HCT116 (cell line): Measurements from ENCODE around the gene SLC35B2. TPM values are rescaled to one million over a fixed set of nuclear protein-coding genes. Genes with fewer than 3 reads are reported as not detected.

Source experiments
- ATAC-seq: fragments of 200-7000 bp; cut with Tn5 transposase; 2 replicates; pipeline ENCODE4 v1.9.1; 2020; ENCODE audit warnings: mild to moderate bottlenecking, moderate library complexity
- BruUV-seq: library from RNA; stranded (reverse); fragments of 400-500 nt; replicated peaks from 2 replicates; lab custom pipeline; 2021; lab: Mats Ljungman, UMichigan
- CTCF ChIA-PET: fragments of 300-600 bp; sonication (Branson Sonifier 250); formaldehyde crosslinking; loops from one replicate; lab custom pipeline; 2021; ENCODE audit warnings: antibody characterized with exemption; lab: Charles Lee
- POLR2A ChIA-PET: fragments of 300-600, 350-600 bp; sonication (Branson Sonifier 250); formaldehyde crosslinking; loops from one replicate; lab custom pipeline; 2021; ENCODE audit warnings: antibody characterized with exemption; lab: Charles Lee
- RAD21 ChIA-PET, 2 experiments: fragments of 300-600 bp; sonication (Branson Sonifier 250); formaldehyde crosslinking; loops; one replicate each; lab custom pipeline; 2023; ENCODE audit warnings: low total read pairs in 2 of 2; ENCODE audit not compliant: uncharacterized antibody in 2 of 2, unreplicated experiment in 2 of 2, low non-redundant PET in 1 of 2; lab: Charles Lee
- DNase-seq: peaks from one replicate; pipeline ENCODE4 v3.0.0-alpha.2; 2010; ENCODE audit warnings: low read depth, low spot score
- H2AFZ ChIP-seq: fragments of 200-600 bp; shearing (Covaris generic), sonication (generic); 2 replicates; pipeline ENCODE4 v1.6.1; 2017; ENCODE audit warnings: low read depth, mixed run types, mixed read lengths, antibody characterized with exemption, low read length; ENCODE audit not compliant: poor library complexity, severe bottlenecking
- H3K27ac ChIP-seq: 2 replicates; pipeline ENCODE4 v1.5.1; 2012; ENCODE audit warnings: low read depth, low read length
- H3K27me3 ChIP-seq: fragments of 200-600 bp; sonication (generic); 2 replicates; pipeline ENCODE4 v1.6.1; 2016; ENCODE audit warnings: mixed run types, low read length, mixed read lengths; ENCODE audit not compliant: insufficient read depth
- H3K36me3 ChIP-seq, 2 experiments: fragments of 200-500 bp in 1 of 2; fragments of 200-600 bp in 1 of 2; sonication (Bioruptor generic) in 1 of 2; sonication (generic) in 1 of 2; 2 replicates each; pipeline versions ENCODE4 v1.5.1 to v1.6.1; 2014 to 2016; ENCODE audit warnings: low read length in 2 of 2, inconsistent platforms in 1 of 2, mixed read lengths in 1 of 2, mixed run types in 1 of 2; ENCODE audit not compliant: insufficient read depth in 2 of 2, control insufficient read depth in 1 of 2
- H3K4me1 ChIP-seq, 2 experiments: fragments of 200-600 bp in 1 of 2; sonication (generic) in 1 of 2; 2 replicates each; pipeline versions ENCODE4 v1.5.1 to v1.6.1; 2012 to 2017; ENCODE audit warnings: low read length in 2 of 2, inconsistent platforms in 1 of 2, mild to moderate bottlenecking in 1 of 2, mixed read lengths in 1 of 2, mixed run types in 1 of 2, moderate library complexity in 1 of 2; ENCODE audit not compliant: insufficient read depth in 2 of 2, control insufficient read depth in 1 of 2
- H3K4me2 ChIP-seq: fragments of 200-600 bp; sonication (generic); 2 replicates; pipeline ENCODE4 v1.6.1; 2017; ENCODE audit warnings: mixed run types, low read length, mixed read lengths
- H3K4me3 ChIP-seq, 2 experiments: fragments of 200-600 bp in 1 of 2; sonication (generic) in 1 of 2; replicated peaks in 1 of 2; 2 replicates each; pipeline ENCODE4 v1.5.1; 2011 to 2016; ENCODE audit warnings: low read length in 2 of 2, control low read depth in 1 of 2, low read depth in 1 of 2, mild to moderate bottlenecking in 1 of 2, mixed read lengths in 1 of 2, mixed run types in 1 of 2
- H3K79me2 ChIP-seq: fragments of 200-600 bp; sonication (generic); 2 replicates; pipeline ENCODE4 v1.6.1; 2017; ENCODE audit warnings: mild to moderate bottlenecking, mixed run types, low read length, moderate library complexity, mixed read lengths; ENCODE audit not compliant: insufficient read depth
- H3K9ac ChIP-seq: fragments of 200-600 bp; sonication (generic); 2 replicates; pipeline ENCODE4 v1.6.1; 2016; ENCODE audit warnings: low read length, mixed read lengths
- H3K9me2 ChIP-seq: fragments of 200-600 bp; sonication (generic), shearing (Covaris generic); 2 replicates; pipeline ENCODE4 v1.6.1; 2017; ENCODE audit warnings: mixed run types, mild to moderate bottlenecking, moderate library complexity; ENCODE audit not compliant: insufficient read depth
- H3K9me3 ChIP-seq, 2 experiments: fragments of 200-500 bp in 1 of 2; fragments of 200-600 bp in 1 of 2; sonication (Bioruptor generic) in 1 of 2; sonication (generic) in 1 of 2; 2 replicates each; pipeline ENCODE4 v1.6.1; 2014 to 2017; ENCODE audit warnings: low read length in 2 of 2, mixed read lengths in 2 of 2, inconsistent platforms in 1 of 2, low read depth in 1 of 2, mild to moderate bottlenecking in 1 of 2, mixed run types in 1 of 2, moderate library complexity in 1 of 2; ENCODE audit not compliant: control insufficient read depth in 1 of 2, insufficient read depth in 1 of 2
- H4K20me1 ChIP-seq: fragments of 200-600 bp; sonication (generic), shearing (Covaris generic); 2 replicates; pipeline ENCODE4 v1.6.1; 2017; ENCODE audit warnings: mixed run types, mild to moderate bottlenecking, moderate library complexity; ENCODE audit not compliant: insufficient read depth
- EGR1 ChIP-seq: IDR thresholded peaks from 2 replicates; pipeline ENCODE4 v1.6.1; 2012; ENCODE audit warnings: low read depth
- FOSL1 ChIP-seq: IDR thresholded peaks from 2 replicates; pipeline ENCODE4 v1.6.1; 2012; ENCODE audit warnings: low read depth
- JUND ChIP-seq: IDR thresholded peaks from 2 replicates; pipeline ENCODE4 v1.6.1; 2012
- POLR2A ChIP-seq: IDR thresholded peaks from 2 replicates; pipeline ENCODE4 v1.7.0; 2011; ENCODE audit warnings: borderline replicate concordance; ENCODE audit not compliant: insufficient read depth, insufficient read length; ENCODE audit errors: extremely low read depth
- POLR2AphosphoS5 ChIP-seq: IDR thresholded peaks from 2 replicates; pipeline ENCODE4 v1.6.1; 2011; ENCODE audit warnings: mild to moderate bottlenecking, low read depth, low read length, moderate library complexity
- RAD21 ChIP-seq: IDR thresholded peaks from 2 replicates; pipeline ENCODE4 v1.6.1; 2012; ENCODE audit warnings: low read depth, mild to moderate bottlenecking
- SP1 ChIP-seq: IDR thresholded peaks from 2 replicates; pipeline ENCODE4 v1.6.1; 2012; ENCODE audit warnings: low read depth
- intact Hi-C: fragments of 100-400 bp; cut with micrococcal nuclease; formaldehyde crosslinking; loops from 2 replicates; pipeline ENCODE4 v1.10.0; 2022
- total RNA-seq: library from RNA; stranded (reverse); gene quantifications from one replicate; pipeline ENCODE4 v1.2.1, GENCODE V29; 2021; ENCODE audit not compliant: unreplicated experiment
- TF ChIP-seq, protein P1 (sequence below): IDR thresholded peaks from 2 replicates; pipeline ENCODE4 v1.6.1; 2011; ENCODE audit warnings: mild to moderate bottlenecking, low read length, moderate library complexity; ENCODE audit not compliant: insufficient replicate concordance; ENCODE audit errors: extremely low read depth

The SLC35B2 gene
- total RNA-seq, 1 experiment from 2014 or later, result 50.5 TPM

- Histone ChIP-seq H3K36me3 (no peaks in the 10 kb centered on the region), H2AFZ (no peak within 1 kb of the TSS), H3K9ac (no peak within 1 kb of the TSS), H3K4me1 (peaks cover 0 to 8% of the 10 kb centered on the region in 2 experiments; a peak in 2 of 4 replicates), H4K20me1 (no peaks in the 10 kb centered on the region), H3K79me2 (no peaks in the 10 kb centered on the region), H3K9me2 (no peaks in the 10 kb centered on the region), H3K9me3 (no peaks in the 10 kb centered on the region), H3K27ac (no peak within 1 kb of the TSS), H3K4me3 (no peak within 1 kb of the TSS), H3K27me3 (no peaks in the 10 kb centered on the region), H3K4me2 (no peak within 1 kb of the TSS)
- ChIA-PET POLR2A (no interaction called here), CTCF (interaction anchor here (1.4 to 2.1 kb wide), 2 partner anchors 9 to 43 kb away, joined by 4 to 7 read pairs; partner anchors contain the start of gene AARS2), RAD21 (no interaction called here)
- no TSS peak for BruUV-seq
- intact Hi-C loops, result loop anchor here (5.0 kb wide), 1 partner anchor 187 kb away; no protein-coding TSS in a partner anchor
- TF ChIP-seq EGR1, result no peak
- TF ChIP-seq RAD21, result no peak
- no peak for TF ChIP-seq FOSL1
- TF ChIP-seq, protein P1, sequence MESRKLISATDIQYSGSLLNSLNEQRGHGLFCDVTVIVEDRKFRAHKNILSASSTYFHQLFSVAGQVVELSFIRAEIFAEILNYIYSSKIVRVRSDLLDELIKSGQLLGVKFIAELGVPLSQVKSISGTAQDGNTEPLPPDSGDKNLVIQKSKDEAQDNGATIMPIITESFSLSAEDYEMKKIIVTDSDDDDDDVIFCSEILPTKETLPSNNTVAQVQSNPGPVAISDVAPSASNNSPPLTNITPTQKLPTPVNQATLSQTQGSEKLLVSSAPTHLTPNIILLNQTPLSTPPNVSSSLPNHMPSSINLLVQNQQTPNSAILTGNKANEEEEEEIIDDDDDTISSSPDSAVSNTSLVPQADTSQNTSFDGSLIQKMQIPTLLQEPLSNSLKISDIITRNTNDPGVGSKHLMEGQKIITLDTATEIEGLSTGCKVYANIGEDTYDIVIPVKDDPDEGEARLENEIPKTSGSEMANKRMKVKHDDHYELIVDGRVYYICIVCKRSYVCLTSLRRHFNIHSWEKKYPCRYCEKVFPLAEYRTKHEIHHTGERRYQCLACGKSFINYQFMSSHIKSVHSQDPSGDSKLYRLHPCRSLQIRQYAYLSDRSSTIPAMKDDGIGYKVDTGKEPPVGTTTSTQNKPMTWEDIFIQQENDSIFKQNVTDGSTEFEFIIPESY, result no peak
- TF ChIP-seq POLR2A, result no peak
- TF ChIP-seq JUND, result no peak
- no peak for TF ChIP-seq SP1
- no peak for TF ChIP-seq POLR2AphosphoS5
- ATAC-seq (no peak), DNase-seq (no peak)
Observed at GRCh38 chr6:44269921-44270525, 12.7 kb upstream of the SLC35B2 start, which contains the start of gene TMEM151B. Gene TMEM151B (plus strand): TSS chr6:44270450. CDS start chr6:44270743, 293 bp downstream.
